IMR-90 (cell line): ENCODE data around the gene F11.

Experiments used
- CEBPB ChIP-seq: IDR thresholded peaks from 2 replicates; pipeline ENCODE4 v1.6.1; 2012; ENCODE audit warnings: low read depth, low read length, improper control_type of control experiment
- CTCF ChIP-seq: conservative IDR thresholded peaks from 2 replicates; pipeline ENCODE4 v1.5.1; 2012; ENCODE audit warnings: mild to moderate bottlenecking, low read depth, low read length, improper control_type of control experiment
- POLR2A ChIP-seq: IDR thresholded peaks from 2 replicates; pipeline ENCODE4 v1.6.1; 2012; ENCODE audit warnings: mild to moderate bottlenecking, low read depth, low read length
- RCOR1 ChIP-seq: IDR thresholded peaks from 2 replicates; pipeline ENCODE4 v1.6.1; 2012; ENCODE audit warnings: mild to moderate bottlenecking, low read length, improper control_type of control experiment; ENCODE audit not compliant: insufficient replicate concordance
- RFX5 ChIP-seq: IDR thresholded peaks from 2 replicates; pipeline ENCODE4 v1.8.0; 2012; ENCODE audit warnings: low read depth, mild to moderate bottlenecking, low read length, moderate library complexity
- SMC3 ChIP-seq: fragments of 150-350 bp; IDR thresholded peaks from 2 replicates; pipeline ENCODE4 v1.6.1; 2016; ENCODE audit warnings: low read depth, mild to moderate bottlenecking, antibody characterized with exemption, low read length, moderate library complexity

DNA sequence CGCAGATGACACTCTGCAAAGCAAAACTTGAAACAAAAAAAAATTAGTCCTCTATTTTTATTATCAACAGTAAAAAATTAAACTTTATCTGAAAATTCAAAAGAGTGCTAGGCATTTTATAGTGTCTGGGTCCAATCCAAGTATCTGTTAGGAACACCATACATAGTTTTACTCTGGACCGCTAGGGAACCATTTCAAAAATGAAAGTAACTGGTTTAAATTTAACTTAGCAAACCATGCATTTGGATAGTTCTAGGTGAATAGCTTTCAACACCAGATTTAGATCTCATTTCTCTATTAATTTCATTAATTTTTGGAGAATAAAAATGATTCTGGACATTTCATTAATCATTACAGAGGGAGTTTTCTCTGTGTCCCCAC, 37.5 kb upstream of the F11 start:
- no peak for TF ChIP-seq CTCF
- TF ChIP-seq RCOR1 = no peak
- no peak for TF ChIP-seq SMC3
- no peak for TF ChIP-seq RFX5
- TF ChIP-seq CEBPB = no peak
- TF ChIP-seq POLR2A = no peak
